Measurements from ENCODE around the gene MYH9.
A peak's percentile ranks its signal among the peaks of the same experiment; 100 is the strongest.
"Not testable (repeated sequence)": the region's sequence is repeated elsewhere in the genome, so short reads cannot be mapped to it uniquely, and the experiment has no call there.

Gene MYH9

GRCh38 chr22:36300396-36301212, 87.2 kb downstream of the MYH9 start:
- DNase-seq: peak in 2 of 10 donors; percentile 57 to 65
- intact Hi-C loops (cut with DNase I): loop anchor here (1.0 kb wide), 1 partner anchor 170 kb away; no protein-coding TSS in a partner anchor

DNA sequence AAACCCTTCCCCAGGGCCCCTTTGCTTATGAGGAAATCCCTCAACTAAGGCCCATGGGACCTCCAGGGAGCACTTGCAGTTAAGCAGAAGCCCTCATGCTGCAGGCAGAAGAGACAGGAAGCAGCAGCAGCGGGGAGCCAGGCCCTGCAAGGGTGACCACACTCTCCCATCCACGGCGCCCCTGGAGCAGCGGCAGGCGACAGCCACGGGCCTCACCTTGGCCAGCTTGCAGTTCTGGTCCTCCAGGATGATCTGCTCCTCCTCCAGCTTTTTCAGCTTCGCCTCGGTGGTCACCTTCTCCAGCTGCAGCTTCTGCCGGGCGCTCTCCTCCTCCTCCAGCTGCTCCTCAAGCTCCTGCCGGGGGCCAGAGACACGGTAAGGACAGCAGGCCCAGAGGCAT, 87.9 kb downstream of the MYH9 start:
- peak in 2 of 10 donors; percentile 47 to 59 for DNase-seq
- intact Hi-C loops (cut with DNase I): no loop called here

DNA sequence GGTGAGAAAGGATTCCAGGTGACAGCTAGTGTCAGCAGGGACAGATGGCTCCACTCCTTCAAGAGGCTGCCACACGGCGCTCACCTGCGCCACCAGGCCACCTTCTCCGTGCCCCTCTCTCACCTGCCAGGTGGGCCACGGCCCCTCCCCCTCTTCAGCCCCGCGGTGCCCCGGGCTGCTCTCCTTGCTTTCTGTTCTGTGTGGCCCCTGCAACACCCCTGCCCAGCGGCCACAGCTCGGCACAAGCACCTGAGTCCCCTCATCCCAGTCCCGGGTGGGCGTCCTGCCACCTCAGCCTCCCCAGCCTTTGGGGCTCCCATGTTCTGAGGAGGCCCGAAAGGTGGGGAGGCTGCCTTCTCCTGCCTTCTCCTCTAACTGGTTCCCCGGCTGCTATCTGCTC, 88.5 kb downstream of the MYH9 start:
- intact Hi-C loops (cut with DNase I): no loop called here
- peak in 2 of 10 donors; percentile 45 to 77 for DNase-seq

- intact Hi-C loops (cut with DNase I): no loop called here
- peak in 3 of 10 donors; percentile 54 to 70 (median 66) for DNase-seq
Measured at GRCh38 chr22:36298601-36299000, 89.2 kb downstream of the MYH9 start.

DNA sequence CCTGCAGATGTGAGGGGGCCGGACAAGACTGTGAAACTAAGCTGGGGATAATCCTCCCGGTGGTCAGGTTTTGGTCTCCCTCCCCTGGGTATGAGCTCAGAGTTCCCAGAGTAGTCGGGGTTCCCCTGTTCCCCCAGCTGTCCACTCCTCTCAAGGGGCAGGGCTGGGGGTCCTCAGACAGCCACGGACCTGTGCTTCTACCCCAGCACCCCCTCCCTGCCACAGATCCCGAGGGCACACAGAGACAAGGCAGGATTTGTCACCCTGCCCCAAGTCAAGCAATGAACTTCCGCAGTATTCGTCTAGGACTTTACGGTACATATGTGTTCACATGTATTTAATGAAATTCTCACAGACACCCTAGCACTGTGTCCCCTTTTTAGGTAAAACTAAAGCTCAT, 89.6 kb downstream of the MYH9 start:
- peak in 3 of 10 donors; percentile 5 to 52 (median 18) for DNase-seq
- intact Hi-C loops (cut with DNase I): no loop called here

- peak in 3 of 10 donors; percentile 28 to 66 (median 35) for DNase-seq
- intact Hi-C loops (cut with DNase I): no loop called here
Measured at GRCh38 chr22:36297568-36297967, 90.2 kb downstream of the MYH9 start.

GRCh38 chr22:36296690-36297089, 91.1 kb downstream of the MYH9 start:
- peak in 3 of 10 donors; percentile 25 to 63 (median 42) for DNase-seq
- intact Hi-C loops (cut with DNase I): no loop called here

- intact Hi-C loops (cut with DNase I): no loop called here
- DNase-seq: peak in 2 of 10 donors; percentile 24 to 40
Measured at GRCh38 chr22:36295247-36295646, 92.5 kb downstream of the MYH9 start.

DNA sequence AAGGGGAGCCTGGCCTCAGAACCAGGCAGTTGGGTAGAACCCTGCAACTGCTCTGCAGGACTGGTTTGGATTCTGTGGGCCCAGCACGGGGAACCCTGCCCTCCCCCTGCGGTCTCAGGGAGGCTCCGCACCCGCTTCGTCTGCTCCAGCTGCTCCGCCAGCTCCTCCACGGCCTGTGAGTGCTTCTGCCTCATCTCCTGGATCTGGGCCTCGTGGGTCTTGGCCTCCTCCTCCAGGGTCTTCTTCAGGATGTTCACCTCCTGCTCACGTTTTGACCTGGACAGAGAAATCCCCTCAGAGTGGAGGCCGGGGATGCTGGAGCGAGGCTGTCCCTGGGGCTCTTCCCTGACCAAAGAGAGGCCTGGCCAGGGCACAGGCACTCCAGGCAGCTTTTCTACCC, 93.0 kb downstream of the MYH9 start:
- intact Hi-C loops (cut with DNase I): no loop called here
- peak in 3 of 10 donors; percentile 15 to 65 (median 47) for DNase-seq

DNA sequence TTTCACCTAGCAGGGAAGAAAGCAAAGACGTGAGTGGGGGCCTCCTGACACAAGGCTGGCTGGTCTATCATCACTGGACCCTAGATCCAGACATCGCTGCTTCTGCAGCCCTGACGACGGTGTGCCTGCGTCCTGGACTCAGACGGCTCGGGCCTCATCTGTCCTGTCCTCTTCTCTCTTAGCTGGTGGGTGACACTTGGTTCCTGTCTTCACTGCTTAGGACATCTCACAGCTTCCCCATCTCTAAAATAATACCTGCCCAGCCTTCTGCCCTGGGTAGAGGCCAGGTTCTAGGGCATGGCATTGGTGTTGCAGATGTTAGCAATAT, 93.5 kb downstream of the MYH9 start:
- DNase-seq: peak in 3 of 10 donors; percentile 33 to 77 (median 57)
- intact Hi-C loops (cut with DNase I): no loop called here

DNA sequence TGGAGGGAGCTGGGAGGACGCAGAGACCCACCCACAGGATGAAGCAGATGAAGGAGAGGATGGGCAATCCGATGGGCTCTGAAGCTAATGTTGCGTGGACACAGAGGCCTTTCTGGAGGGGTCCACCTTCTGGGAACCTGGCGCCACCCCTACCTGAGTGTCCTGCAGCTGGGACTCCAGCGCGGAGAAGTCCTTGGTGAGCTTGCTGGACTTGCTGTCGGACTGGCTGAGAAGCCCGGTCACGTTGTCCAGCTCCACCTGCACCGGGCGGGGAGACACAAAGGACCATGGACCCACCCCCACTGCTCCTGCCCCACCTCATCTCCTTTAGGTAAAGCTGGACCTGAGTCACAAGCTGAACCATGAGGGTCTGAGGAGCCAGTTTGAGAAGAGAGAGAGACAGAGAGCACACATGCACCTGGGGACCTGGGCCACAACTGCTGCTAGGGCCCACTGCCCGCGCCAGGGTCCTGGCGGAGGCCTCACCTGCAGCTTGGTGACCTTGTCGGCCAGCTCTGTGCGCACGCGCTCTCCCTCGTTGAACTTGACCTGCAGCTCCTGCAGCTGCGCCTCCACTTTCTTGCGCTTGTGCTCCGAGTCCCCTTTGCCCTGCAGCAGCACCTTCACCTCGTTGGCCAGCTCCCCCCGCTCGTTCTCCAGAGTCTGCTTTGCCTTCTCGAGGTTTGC, 94.0 kb downstream of the MYH9 start:
- peak in 2 of 10 donors; percentile 59 to 65 for DNase-seq
- intact Hi-C loops (cut with DNase I): no loop called here

DNA sequence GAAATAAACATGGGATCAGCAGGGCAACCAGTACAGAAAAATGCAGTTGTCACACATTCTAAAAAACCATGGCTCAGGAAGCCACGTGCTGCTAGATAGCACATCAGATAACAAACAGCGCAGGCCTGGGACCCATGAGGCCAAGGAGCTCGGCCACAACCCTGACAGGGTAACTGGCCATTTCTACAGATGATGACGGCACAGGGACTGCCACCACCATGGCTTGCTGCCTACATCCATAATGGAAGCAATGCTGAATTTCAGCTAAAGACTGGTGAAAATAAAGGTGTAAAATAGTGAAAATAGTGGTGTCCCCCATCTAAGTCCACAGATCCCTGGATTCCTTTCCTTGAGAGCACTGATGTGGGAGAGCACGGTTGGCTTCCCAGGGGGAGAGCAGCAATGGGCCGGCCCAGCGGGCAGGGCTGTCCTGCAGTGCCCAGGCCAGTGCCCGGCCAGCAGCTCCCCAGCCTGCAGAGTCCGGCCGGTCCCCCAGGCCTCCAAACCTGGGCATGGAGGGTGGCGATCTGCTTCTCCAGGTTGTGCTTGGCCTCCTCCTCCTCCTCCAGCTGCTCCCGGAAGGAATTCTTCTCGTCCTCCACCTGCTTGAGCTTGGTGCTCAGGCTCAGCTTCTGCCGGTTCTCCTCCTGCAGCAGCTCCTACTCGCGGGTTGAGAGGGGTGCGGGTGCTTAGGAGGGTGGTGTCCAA, 94.8 kb downstream of the MYH9 start:
- intact Hi-C loops (cut with DNase I): no loop called here
- peak in 3 of 10 donors; percentile 33 to 57 (median 47) for DNase-seq

- intact Hi-C loops (cut with DNase I): no loop called here
- DNase-seq: peak in 3 of 10 donors; percentile 63 to 79 (median 77)
Measured at GRCh38 chr22:36291831-36292740, 95.7 kb downstream of the MYH9 start.

DNA sequence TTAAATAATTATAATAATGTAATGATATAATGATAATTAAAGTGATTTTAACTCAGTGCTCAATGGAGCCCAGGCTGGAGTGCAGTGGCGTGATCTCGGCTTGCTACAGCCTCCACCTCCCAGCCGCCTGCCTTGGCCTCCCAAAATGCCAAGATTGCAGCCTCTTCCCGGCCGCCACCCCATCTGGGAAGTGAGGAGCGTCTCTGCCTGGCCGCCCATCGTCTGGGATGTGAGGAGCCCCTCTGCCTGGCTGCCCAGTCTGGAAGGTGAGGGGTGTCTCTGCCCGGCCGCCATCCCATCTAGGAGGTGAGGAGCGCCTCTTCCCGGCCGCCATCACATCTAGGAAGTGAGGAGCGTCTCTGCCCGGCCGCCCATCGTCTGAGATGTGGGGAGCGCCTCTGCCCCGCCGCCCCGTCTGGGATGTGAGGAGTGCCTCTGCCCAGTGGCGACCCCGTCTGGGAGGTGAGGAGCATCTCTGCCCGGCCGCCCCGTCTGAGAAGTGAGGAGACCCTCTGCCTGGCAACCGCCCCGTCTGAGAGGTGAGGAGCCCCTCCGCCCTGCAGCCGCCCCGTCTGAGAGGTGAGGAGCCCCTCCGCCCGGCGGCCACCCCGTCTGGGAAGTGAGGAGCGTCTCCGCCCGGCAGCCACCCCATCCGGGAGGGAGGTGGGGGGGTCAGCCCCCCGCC, 97.2 kb downstream of the MYH9 start:
- intact Hi-C loops (cut with DNase I): not testable (repeated sequence)
- DNase-seq: peak in 3 of 10 donors; percentile 59 to 63 (median 59)

DNA sequence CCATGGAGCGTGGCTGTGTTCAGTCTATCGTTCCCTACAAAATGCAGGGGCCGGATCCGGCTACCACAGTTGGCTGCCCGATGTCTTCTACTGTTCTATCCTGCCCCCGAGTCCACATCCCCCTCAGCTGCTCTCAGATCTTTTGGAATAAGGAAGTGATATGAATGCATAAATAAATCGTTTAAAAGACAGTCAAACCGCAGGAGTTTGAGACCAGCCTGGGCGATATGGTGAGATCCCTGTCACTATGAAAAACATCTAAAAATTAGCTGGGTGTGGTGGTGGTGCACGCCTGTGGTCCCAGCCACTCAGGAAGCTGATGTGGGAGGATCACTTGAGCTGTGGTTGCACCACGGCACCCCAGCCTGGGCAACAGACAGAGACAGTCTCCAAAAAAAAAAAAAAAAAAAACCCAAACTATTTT, 97.8 kb downstream of the MYH9 start:
- peak in 3 of 10 donors; percentile 15 to 46 (median 43) for DNase-seq
- intact Hi-C loops (cut with DNase I): not testable (repeated sequence)

DNA sequence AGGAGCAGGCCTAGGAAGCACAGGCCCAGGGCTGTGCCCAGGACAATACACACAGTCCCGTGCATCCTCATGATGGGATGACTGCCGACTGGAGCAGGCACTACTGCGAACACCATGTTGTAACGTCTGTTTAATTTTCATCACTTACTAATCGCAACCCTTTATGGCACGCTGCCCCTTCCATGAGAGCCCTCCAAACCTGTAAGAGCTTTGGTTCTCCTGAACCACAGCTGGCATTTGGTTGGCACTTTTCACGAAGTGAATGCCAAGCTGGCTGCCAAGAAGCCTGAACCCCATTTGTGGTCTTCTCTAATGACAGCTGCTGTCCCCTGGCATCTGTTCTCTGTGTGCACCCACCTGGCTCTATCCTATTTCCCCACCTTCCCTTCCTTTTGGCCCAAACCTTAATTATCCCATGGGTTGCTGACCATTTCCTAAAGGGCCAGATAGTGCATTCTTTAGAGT, 98.3 kb downstream of the MYH9 start:
- intact Hi-C loops (cut with DNase I): no loop called here
- DNase-seq: peak in 2 of 10 donors; percentile 25 to 57

DNA sequence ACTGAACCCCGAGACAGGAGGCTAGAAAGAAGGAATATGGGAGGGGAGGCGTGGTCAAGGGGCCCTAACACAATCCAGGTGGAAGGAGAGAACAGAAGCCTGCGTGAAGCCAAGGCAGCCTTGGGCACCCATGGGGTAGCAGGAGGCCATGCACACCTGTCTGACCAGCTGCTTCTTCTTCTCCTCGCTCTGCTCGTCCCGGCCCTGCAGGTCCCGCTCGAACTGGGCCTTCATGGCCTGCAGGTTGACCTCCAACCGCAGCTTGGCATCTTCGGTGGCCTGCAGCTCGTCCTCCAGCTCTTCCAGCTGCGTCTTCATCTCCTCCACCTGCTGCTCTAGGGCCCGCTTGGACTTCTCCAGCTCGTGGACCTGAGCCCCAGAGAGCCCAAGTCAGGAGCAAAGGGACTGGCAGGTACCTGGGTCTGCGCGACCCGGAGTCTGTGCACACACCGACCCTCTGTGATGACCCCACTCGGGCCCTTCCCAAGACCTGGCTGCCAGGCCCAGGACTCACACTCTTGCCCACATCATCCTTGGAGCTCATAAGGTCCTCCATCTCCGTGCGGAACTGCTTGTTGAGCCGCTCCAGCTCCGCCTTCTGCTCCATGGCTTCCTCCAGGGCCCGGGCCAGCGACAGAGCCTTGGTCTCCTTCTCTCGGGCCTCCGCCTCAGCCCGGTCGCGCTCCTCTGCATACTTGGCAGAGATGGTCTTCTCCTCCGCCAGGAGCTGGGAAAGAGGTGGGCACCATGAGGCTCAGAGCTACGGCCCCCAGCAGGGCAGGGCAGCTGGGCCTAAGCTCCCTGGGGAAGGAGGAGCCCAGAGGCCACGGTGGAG, 99.0 kb downstream of the MYH9 start:
- intact Hi-C loops (cut with DNase I): no loop called here
- peak in 3 of 10 donors; percentile 69 to 81 (median 73) for DNase-seq

GRCh38 chr22:36287881-36288515, 99.8 kb downstream of the MYH9 start:
- intact Hi-C loops (cut with DNase I): loop anchor here (2.0 kb wide), 1 partner anchor 143 kb away; no protein-coding TSS in a partner anchor
- peak in 3 of 10 donors; percentile 61 to 77 (median 71) for DNase-seq

Measured in posterior cingulate gyrus (tissue), 11 donors.